A549 (cell line): Measurements from ENCODE around the gene CCDC117. TPM values are rescaled to one million over a fixed set of nuclear protein-coding genes. Genes with fewer than 3 reads are reported as not detected.

Source experiments
- ATAC-seq, 2 experiments: fragments of 200-7000 bp in 1 of 2; fragments of >200 bp in 1 of 2; cut with Nextera tagmentation in 1 of 2; cut with Tn5 transposase in 1 of 2; 3 replicates each; pipeline versions ENCODE4 v1.8.0 to v1.9.1; 2018 to 2020; ENCODE audit warnings: mild to moderate bottlenecking in 1 of 2, moderate library complexity in 1 of 2
- CTCF ChIA-PET: fragments of 300-600 bp; sonication (Branson Sonifier 250); formaldehyde crosslinking; extraction: SDS; loops from one replicate; lab custom pipeline; 2021; ENCODE audit warnings: antibody characterized with exemption, inconsistent platforms; lab: Yijun Ruan, JAX
- POLR2A ChIA-PET: fragments of 350-600 bp; formaldehyde crosslinking; extraction: SDS; loops from one replicate; lab custom pipeline; 2021; ENCODE audit warnings: antibody characterized with exemption, inconsistent platforms; lab: Yijun Ruan, JAX
- DNase-seq, 2 experiments: peaks; one replicate each; pipeline versions ENCODE4 v3.0.0 to v3.0.0-alpha.2; 2011 to 2016; ENCODE audit warnings: low read depth in 1 of 2, low spot score in 1 of 2
- FAIRE-seq: peaks from 2 replicates; lab custom pipeline; 2011; peaks lifted over from hg19 to GRCh38; lab: Jason Lieb, UNC
- H3K27ac ChIP-seq, 2 experiments: fragments of >200 bp; sonication (Bioruptor Twin); formaldehyde crosslinking; 3 replicates each; pipeline ENCODE4 v1.5.1; 2016 to 2017
- H3K4me1 ChIP-seq: fragments of >200 bp; sonication (Bioruptor Twin); formaldehyde crosslinking; 3 replicates; pipeline ENCODE4 v1.6.1; 2016
- H3K4me2 ChIP-seq: fragments of >200 bp; sonication (Bioruptor Twin); formaldehyde crosslinking; 3 replicates; pipeline ENCODE4 v1.6.1; 2016
- H3K4me3 ChIP-seq: fragments of >200 bp; sonication (Bioruptor Twin); formaldehyde crosslinking; 3 replicates; pipeline ENCODE4 v1.5.1; 2016
- H3K9me3 ChIP-seq: fragments of >200 bp; sonication (Bioruptor Twin); formaldehyde crosslinking; 3 replicates; pipeline ENCODE4 v1.6.1; 2016
- CHD4 ChIP-seq: fragments of 200-600 bp; sonication (generic); IDR thresholded peaks from 2 replicates; pipeline ENCODE4 v1.6.1; 2016; ENCODE audit warnings: antibody characterized with exemption, mild to moderate bottlenecking, borderline replicate concordance
- EP300 ChIP-seq, 2 experiments: fragments of >200 bp; sonication (Bioruptor Twin); formaldehyde crosslinking; IDR thresholded peaks; 2 replicates in 1 of 2; 3 replicates in 1 of 2; pipeline ENCODE4 v1.6.1; 2016 to 2017
- ESRRA ChIP-seq: fragments of 150-350 bp; IDR thresholded peaks from 2 replicates; pipeline ENCODE4 v1.6.1; 2014; ENCODE audit warnings: mild to moderate bottlenecking, low read length, borderline replicate concordance
- GATA3 ChIP-seq: IDR thresholded peaks from 2 replicates; pipeline ENCODE4 v1.6.1; 2012; ENCODE audit warnings: borderline replicate concordance
- HES2 ChIP-seq: fragments of >200 bp; sonication (Bioruptor Twin); formaldehyde crosslinking; IDR thresholded peaks from 2 replicates; pipeline ENCODE4 v1.6.1; 2016
- JUN ChIP-seq, 2 experiments: fragments of >200 bp; sonication (Bioruptor Twin); formaldehyde crosslinking; IDR thresholded peaks; 2 replicates in 1 of 2; 3 replicates in 1 of 2; pipeline ENCODE4 v1.6.1; 2016 to 2017
- KDM1A ChIP-seq: fragments of 200-600 bp; sonication (generic); IDR thresholded peaks from 2 replicates; pipeline ENCODE4 v1.6.1; 2016; ENCODE audit warnings: low read depth, mild to moderate bottlenecking
- NFE2L2 ChIP-seq: fragments of 150-350 bp; conservative IDR thresholded peaks from 2 replicates; pipeline ENCODE4 v1.6.1; 2014; ENCODE audit warnings: low read length
- NR3C1 ChIP-seq: fragments of >200 bp; sonication (Bioruptor Twin); formaldehyde crosslinking; IDR thresholded peaks from 3 replicates; pipeline ENCODE4 v1.6.1; 2017
- PBX3 ChIP-seq: IDR thresholded peaks from 2 replicates; pipeline ENCODE4 v1.6.1; 2012
- PHF8 ChIP-seq: fragments of 200-600 bp; sonication (generic); IDR thresholded peaks from 2 replicates; pipeline ENCODE4 v1.6.1; 2016; ENCODE audit warnings: low read depth, mild to moderate bottlenecking, antibody characterized with exemption, moderate library complexity, borderline replicate concordance
- POLR2A ChIP-seq: IDR thresholded peaks from 2 replicates; pipeline ENCODE4 v1.6.1; 2012; ENCODE audit warnings: mild to moderate bottlenecking, low read length
- RAD21 ChIP-seq, 2 experiments: fragments of >200 bp in 1 of 2; sonication (Bioruptor Twin) in 1 of 2; formaldehyde crosslinking in 1 of 2; IDR thresholded peaks in 1 of 2; conservative IDR thresholded peaks in 1 of 2; 2 replicates in 1 of 2; 3 replicates in 1 of 2; pipeline ENCODE4 v1.6.1; 2012 to 2018; ENCODE audit warnings: inconsistent platforms in 1 of 2
- ZNF302 ChIP-seq: fragments of 250-450 bp; sonication (Bioruptor Pico); IDR thresholded peaks from 2 replicates; pipeline ENCODE4 v1.9.0; 2021; ENCODE audit warnings: inconsistent platforms, mild to moderate bottlenecking, moderate library complexity
- WGBS: methylation state at CpG from one replicate; pipeline ENCODE4 v1.1.6; 2017; ENCODE audit errors: missing lambda C conversion rate; 5-methylcytosine and 5-hydroxymethylcytosine counted together
- polyA plus RNA-seq, 4 experiments: library from polyadenylated mRNA; depleted of rRNA in 3 of 4; stranded (reverse); fragments of >200 nt; fragmentation: RNase III in 1 of 4; extraction: RNeasy Plus Mini Kit Qiagen cat#74134 plus additional on column Dnase treatment in 1 of 4; gene quantifications; 2 replicates in 3 of 4; 3 replicates in 1 of 4; pipeline ENCODE4 v1.2.3, GENCODE V29; 2011 to 2017

Gene CCDC117
- polyA plus RNA-seq, 2 of the 4 experiments (the other 2 are of a cell fraction), result 12.2 to 24.1 TPM

GRCh38 chr22:28819253-28820096 lies 47.0 kb downstream of the CCDC117 start:
- peak in 1 of 2 experiments; percentile 31; a peak in 1 of 6 replicates for ATAC-seq
- POLR2A ChIA-PET, result interaction anchor here (2.0 kb wide), 1 partner anchor 19 kb away, joined by 9 read pairs; the partner anchor contains the start of gene XBP1

GRCh38 chr22:28820885-28821284 lies 48.4 kb downstream of the CCDC117 start:
- DNase-seq (no peak), ATAC-seq (no peak), FAIRE-seq (no peak)
- Histone ChIP-seq H3K4me1 (peaks cover 36% of the 10 kb centered on the region), H3K27ac (peak overlapping the region in 1 of 2 experiments; percentile 56; a peak in 3 of 6 replicates), H3K4me3 (no peak overlapping the region), H3K9me3 (no peaks in the 10 kb centered on the region), H3K4me2 (no peak overlapping the region)
- ChIA-PET CTCF (interaction anchor here (2.1 to 4.9 kb wide), 2 partner anchors 8 to 220 kb away, joined by 8 to 27 read pairs; no protein-coding TSS in a partner anchor), POLR2A (no interaction called here)
- WGBS, result 77% methylated on average over 2 of the region's 2 CpGs
- TF ChIP-seq ESRRA (no peak), NFE2L2 (no peak), HES2 (no peak), NR3C1 (no peak)

More at GRCh38 chr22:28819253-28820096, 47.0 kb downstream of the CCDC117 start:
- no peaks in the 10 kb centered on the region for H3K9me3 ChIP-seq
- H3K4me3 ChIP-seq, result no peak overlapping the region
- H3K27ac ChIP-seq, result peak overlapping the region; percentile 56 to 69
- 27% methylated on average over 5 of the region's 5 CpGs for WGBS
- H3K4me2 ChIP-seq, result peak overlapping the region; percentile 57
- FAIRE-seq, result no peak
- CTCF ChIA-PET, result interaction anchor here (1.2 to 4.9 kb wide), 4 partner anchors 9 to 224 kb away, joined by 3 to 27 read pairs (median 9); no protein-coding TSS in a partner anchor
- DNase-seq, result peak in 1 of 2 experiments; percentile 46
- H3K4me1 ChIP-seq, result peaks cover 45% of the 10 kb centered on the region
- TF ChIP-seq KDM1A (peak; percentile 60; the same call in 1 of the 2 replicates), PBX3 (no peak), JUN (IDR thresholded peaks at IDR 0.05) (0 out of 5 replicates have a peak, but pooled peaks of 1 of the 2 experiments have one; percentile 16), ZNF302 (no peak), CHD4 (peak; percentile 59; the same call in 1 of the 2 replicates), POLR2A (no peak), EP300 (IDR thresholded peaks at IDR 0.05) (peak in 1 of 2 experiments; percentile 17; a peak in 1 of 5 replicates), GATA3 (no peak)

GRCh38 chr22:28821452-28821851 lies 49.0 kb downstream of the CCDC117 start:
- H3K4me2 ChIP-seq, result no peak overlapping the region
- no peaks in the 10 kb centered on the region for H3K9me3 ChIP-seq
- WGBS, result 72% methylated on average over 1 of the region's 1 CpG
- peaks cover 36% of the 10 kb centered on the region for H3K4me1 ChIP-seq
- ATAC-seq, result no peak
- ChIA-PET POLR2A (no interaction called here), CTCF (interaction anchor here (2.1 to 4.9 kb wide), 2 partner anchors 7 to 221 kb away, joined by 8 to 27 read pairs; no protein-coding TSS in a partner anchor)
- no peak for DNase-seq
- TF ChIP-seq PHF8 (no peak), PBX3 (no peak), RAD21 (conservative IDR thresholded peaks at IDR 0.05 in 1 of 2, IDR thresholded peaks at IDR 0.05 in 1 of 2) (no peak)
- peak overlapping the region in 1 of 2 experiments; percentile 56; a peak in 1 of 6 replicates for H3K27ac ChIP-seq
- FAIRE-seq, result no peak
- no peak overlapping the region for H3K4me3 ChIP-seq
